Hepatocyte (in vitro differentiated cells): ENCODE results near the gene LATS1. TPM values are rescaled to one million over a fixed set of nuclear protein-coding genes. Genes with fewer than 3 reads are reported as not detected.

Experiments used
- DNase-seq: peaks from one replicate; pipeline ENCODE4 v3.0.0-alpha.2; 2016; ENCODE audit warnings: low spot score
- H2AFZ ChIP-seq: fragments of 200-600 bp; sonication (generic); 2 replicates; pipeline ENCODE4 v1.6.0; 2016; ENCODE audit warnings: antibody characterized with exemption, mild to moderate bottlenecking
- H3K27ac ChIP-seq: fragments of 200-600 bp; sonication (generic); 2 replicates; pipeline ENCODE4 v1.5.1; 2016; ENCODE audit warnings: mild to moderate bottlenecking
- H3K27me3 ChIP-seq: fragments of 200-600 bp; sonication (generic); 2 replicates; pipeline ENCODE4 v1.6.1; 2016
- H3K36me3 ChIP-seq: fragments of 200-600 bp; sonication (generic); replicated peaks from 2 replicates; pipeline ENCODE4 v1.5.1; 2016; ENCODE audit warnings: low read depth; ENCODE audit not compliant: insufficient read depth
- H3K4me1 ChIP-seq: fragments of 200-600 bp; sonication (generic); 2 replicates; pipeline ENCODE4 v1.5.1; 2016; ENCODE audit warnings: mild to moderate bottlenecking, moderate library complexity; ENCODE audit not compliant: insufficient read depth
- H3K4me2 ChIP-seq: fragments of 200-600 bp; sonication (generic); 2 replicates; pipeline ENCODE4 v1.6.0; 2016
- H3K4me3 ChIP-seq: fragments of 200-600 bp; sonication (generic); 2 replicates; pipeline ENCODE4 v1.5.1; 2016; ENCODE audit warnings: mild to moderate bottlenecking
- H3K79me2 ChIP-seq: fragments of 200-600 bp; sonication (generic); 2 replicates; pipeline ENCODE4 v1.6.0; 2017; ENCODE audit warnings: mild to moderate bottlenecking
- H3K9me2 ChIP-seq: fragments of 200-600 bp; sonication (generic); replicated peaks from 2 replicates; pipeline ENCODE4 v1.6.0; 2017; ENCODE audit warnings: mild to moderate bottlenecking; ENCODE audit not compliant: insufficient read depth
- H3K9me3 ChIP-seq: fragments of 200-600 bp; sonication (generic); 2 replicates; pipeline ENCODE4 v1.5.1; 2016; ENCODE audit warnings: low read depth, mild to moderate bottlenecking
- H4K20me1 ChIP-seq: fragments of 200-600 bp; sonication (generic); 2 replicates; pipeline ENCODE4 v1.6.0; 2016; ENCODE audit warnings: mild to moderate bottlenecking; ENCODE audit not compliant: insufficient read depth, poor library complexity, severe bottlenecking
- CTCF ChIP-seq: fragments of 200-600 bp; sonication (generic); IDR thresholded peaks from 2 replicates; pipeline ENCODE4 v1.5.1; 2016; ENCODE audit warnings: antibody characterized with exemption, mild to moderate bottlenecking; ENCODE audit not compliant: poor library complexity
- EZH2 ChIP-seq: fragments of 200-600 bp; sonication (generic); IDR thresholded peaks from 2 replicates; pipeline ENCODE4 v1.6.1; 2016; ENCODE audit warnings: antibody characterized with exemption, mild to moderate bottlenecking, borderline replicate concordance
- EZH2phosphoT487 ChIP-seq: fragments of 200-600 bp; sonication (generic); IDR thresholded peaks from one replicate; pipeline ENCODE4 v1.6.1; 2018; ENCODE audit warnings: antibody characterized with exemption, mild to moderate bottlenecking, low read depth, moderate library complexity; ENCODE audit not compliant: unreplicated experiment, severe bottlenecking
- WGBS: methylation state at CpG from one replicate; pipeline ENCODE4 v1.1.6; 2016; ENCODE audit warnings: low lambda C conversion rate; ENCODE audit errors: missing lambda C conversion rate; 5-methylcytosine and 5-hydroxymethylcytosine counted together
- polyA plus RNA-seq: library from polyadenylated mRNA; unstranded; fragments of >200 nt; fragmentation: Nextera tagmentation; extraction: Ambion mirVana; gene quantifications from 2 replicates; pipeline ENCODE4 v1.2.1, GENCODE V29; 2016
- total RNA-seq: library from RNA; depleted of rRNA; stranded (reverse); fragments of >200 nt; gene quantifications from 2 replicates; pipeline ENCODE4 v1.2.3, GENCODE V29; 2014

Gene LATS1
- total and polyA plus RNA-seq, 2 experiments from 2014 or later: 6.6 to 26.2 TPM

DNA sequence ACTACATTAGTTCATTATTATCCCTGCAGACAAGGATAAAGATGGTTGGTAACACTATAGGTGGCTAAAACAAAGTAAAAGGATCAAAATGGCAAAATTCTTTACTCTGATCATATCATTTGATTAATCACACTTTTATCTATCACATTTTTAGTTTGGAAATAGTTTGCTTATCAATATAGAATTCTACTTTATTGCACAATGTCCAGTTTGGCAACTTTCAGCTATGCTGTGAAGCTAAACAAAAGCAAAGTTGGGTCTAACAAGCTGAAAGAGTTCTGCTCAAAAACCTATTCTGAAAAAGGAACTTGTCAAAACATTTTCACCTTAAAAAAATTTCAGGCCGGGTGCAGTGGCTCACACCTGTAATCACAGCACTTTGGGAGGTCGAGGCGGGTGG is 7.9 kb upstream of the LATS1 start:
- no peaks in the 10 kb centered on the region for H4K20me1 ChIP-seq
- H3K79me2 ChIP-seq: no peaks in the 10 kb centered on the region
- no peaks in the 10 kb centered on the region for H3K9me3 ChIP-seq
- no peak overlapping the region for H3K27ac ChIP-seq
- H3K27me3 ChIP-seq: no peaks in the 10 kb centered on the region
- no peaks in the 10 kb centered on the region for H3K36me3 ChIP-seq
- DNase-seq: no peak
- no peak overlapping the region for H2AFZ ChIP-seq
- peaks cover 4% of the 10 kb centered on the region for H3K4me1 ChIP-seq
- no peak overlapping the region for H3K4me3 ChIP-seq
- H3K9me2 ChIP-seq: no peaks in the 10 kb centered on the region
- WGBS: 98% methylated on average over 3 of the region's 3 CpGs
- TF ChIP-seq EZH2phosphoT487 (no peak), CTCF (no peak), EZH2 (no peak)
- no peak overlapping the region for H3K4me2 ChIP-seq

DNA sequence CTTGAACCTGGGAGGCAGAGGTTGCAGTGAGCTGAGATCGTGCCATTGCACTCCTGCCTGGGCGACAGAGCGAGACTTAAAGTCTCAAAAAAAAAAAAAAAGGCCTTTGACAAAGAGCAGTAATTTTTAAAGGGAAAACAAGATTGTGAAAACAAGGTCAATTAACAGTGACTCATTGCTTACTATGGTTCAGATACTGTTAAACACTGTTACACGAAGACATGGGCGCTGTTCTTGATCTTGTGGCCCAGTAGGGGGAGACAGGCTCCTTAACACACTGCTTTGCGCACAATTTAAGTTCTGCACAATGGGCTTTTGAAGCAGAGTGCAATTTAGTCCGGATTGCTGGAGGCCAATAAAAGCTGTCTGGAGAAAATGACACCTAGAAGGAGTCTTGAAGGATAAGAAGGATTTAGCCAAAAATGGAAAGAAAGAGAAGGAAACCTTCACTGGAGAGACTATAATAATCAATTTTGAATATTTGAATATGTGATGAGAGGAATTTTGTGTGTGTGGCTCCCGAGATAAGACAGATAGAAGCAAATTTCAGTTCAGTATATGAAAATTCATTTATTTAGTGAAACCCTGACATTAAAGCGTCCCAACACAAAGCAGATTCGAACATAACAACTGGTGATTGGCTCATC is 6.0 kb upstream of the LATS1 start:
- 68% methylated on average over 10 of the region's 10 CpGs for WGBS
- no peak overlapping the region for H2AFZ ChIP-seq
- H3K4me1 ChIP-seq: peaks cover 3% of the 10 kb centered on the region
- no peaks in the 10 kb centered on the region for H3K27me3 ChIP-seq
- H3K27ac ChIP-seq: peak overlapping the region; percentile 33
- H3K79me2 ChIP-seq: peaks cover 5% of the 10 kb centered on the region
- TF ChIP-seq EZH2 (no peak), CTCF (peak; percentile 75), EZH2phosphoT487 (no peak)
- no peak overlapping the region for H3K4me2 ChIP-seq
- peak; percentile 83 for DNase-seq
- no peaks in the 10 kb centered on the region for H3K9me2 ChIP-seq
- no peaks in the 10 kb centered on the region for H3K9me3 ChIP-seq
- H3K36me3 ChIP-seq: no peaks in the 10 kb centered on the region
- no peaks in the 10 kb centered on the region for H4K20me1 ChIP-seq
- H3K4me3 ChIP-seq: no peak overlapping the region

DNA sequence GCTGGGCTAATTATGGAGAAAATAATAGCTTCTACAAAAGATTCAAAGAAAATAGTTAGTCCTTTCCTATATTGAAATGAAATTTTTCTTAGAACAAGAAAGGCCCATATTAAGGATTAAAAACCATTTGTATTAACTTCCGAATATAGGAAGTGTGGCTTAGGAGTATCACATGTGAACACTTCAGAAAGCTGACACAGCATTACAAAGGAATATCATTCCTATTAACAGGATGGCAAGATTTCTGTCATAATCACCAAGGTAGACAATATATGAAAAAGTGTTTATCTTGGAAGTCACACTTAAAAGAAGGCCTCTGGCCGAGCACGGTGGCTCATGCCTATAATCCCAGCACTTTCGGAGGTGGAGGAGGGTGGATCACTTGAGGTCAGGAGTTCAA is 5.4 kb upstream of the LATS1 start:
- Histone ChIP-seq H3K4me1 (no peaks in the 10 kb centered on the region), H3K4me2 (no peak overlapping the region), H3K36me3 (no peaks in the 10 kb centered on the region), H3K27ac (peak overlapping the region; percentile 33), H3K4me3 (no peak overlapping the region), H3K9me3 (no peaks in the 10 kb centered on the region), H2AFZ (no peak overlapping the region), H3K27me3 (no peaks in the 10 kb centered on the region), H4K20me1 (no peaks in the 10 kb centered on the region), H3K9me2 (no peaks in the 10 kb centered on the region), H3K79me2 (peaks cover 11% of the 10 kb centered on the region)
- 91% methylated on average over 4 of the region's 4 CpGs for WGBS
- DNase-seq: no peak
- TF ChIP-seq EZH2: no peak
- TF ChIP-seq EZH2phosphoT487: no peak
- TF ChIP-seq CTCF: no peak
